Activated CD4-positive, CD25-positive, alpha-beta regulatory T cell treated with anti-CD3 and anti-CD28 coated beads, Interleukin-2, amount 50 U/mL, for 16 hours (primary cell): Measurements from ENCODE around the gene TUNAR.

Experiments used
- DNase-seq: peaks from one replicate; pipeline ENCODE4 v3.0.0-alpha.2; 2020; ENCODE audit warnings: low read depth, low spot score

Gene TUNAR

DNA sequence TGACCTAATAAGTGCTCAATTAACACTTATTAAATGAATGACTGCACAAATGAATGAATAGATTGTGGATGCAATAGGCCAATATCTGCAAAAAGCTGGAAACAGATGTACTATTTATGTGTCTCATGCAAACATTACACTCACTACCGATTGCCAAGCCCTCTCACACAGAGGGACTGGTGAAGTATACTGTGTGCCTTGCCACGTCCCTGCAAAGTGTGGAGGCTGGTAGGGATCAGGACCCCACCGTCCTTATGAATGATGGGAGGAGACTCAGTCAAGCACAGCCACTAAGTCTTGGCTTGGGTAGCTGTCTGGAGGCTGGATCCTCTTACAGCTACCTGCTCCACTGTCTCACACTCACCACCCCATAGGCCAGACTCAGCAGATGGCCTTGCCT, 3.9 kb upstream of the TUNAR start:
- DNase-seq: no peak

GRCh38 chr14:95875831-95876760, 536 bp upstream of the TUNAR start:
- DNase-seq: no peak

DNA sequence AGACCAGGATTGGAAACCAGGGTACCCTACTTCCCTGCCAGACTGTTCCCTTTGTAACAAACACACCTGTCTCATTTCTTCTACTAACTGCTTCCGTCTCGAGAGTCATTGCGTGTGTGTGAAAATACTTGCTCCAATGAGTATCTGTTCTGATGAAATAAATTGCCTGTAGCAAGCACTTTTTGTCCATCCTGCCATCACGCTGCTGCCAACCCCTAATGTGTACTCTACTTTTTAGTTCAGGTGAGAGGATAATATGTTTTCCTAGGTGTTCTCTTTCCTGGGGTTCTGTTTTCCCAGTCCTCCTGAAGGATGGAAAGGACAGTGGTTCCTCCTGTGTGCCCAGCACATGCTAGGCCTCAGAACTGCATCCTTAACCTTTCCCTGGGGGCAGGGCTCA, 1.0 kb downstream of the TUNAR start:
- no peak for DNase-seq

- DNase-seq: no peak
Observed at GRCh38 chr14:95884377-95884776, 7.7 kb downstream of the TUNAR start.

DNA sequence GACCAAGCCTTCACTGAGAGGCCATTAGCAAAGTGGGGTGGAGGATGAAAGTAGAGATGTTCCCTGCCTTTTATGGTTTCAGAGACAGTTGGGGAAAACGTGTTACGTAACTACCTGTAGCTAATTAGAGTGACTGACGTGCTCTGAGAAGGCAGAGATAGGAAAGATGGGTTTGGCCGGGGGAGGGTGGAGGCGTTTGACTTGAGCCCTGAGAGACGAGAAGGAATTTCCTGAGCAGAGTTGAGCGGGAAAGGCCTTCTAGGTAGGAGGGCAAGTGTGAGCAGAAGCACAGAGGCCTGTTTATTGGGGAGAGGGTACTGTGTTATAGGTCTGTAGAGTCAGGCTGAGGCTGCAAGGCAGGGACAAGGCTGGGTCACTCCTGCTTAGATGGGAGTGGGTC, 8.6 kb downstream of the TUNAR start:
- no peak for DNase-seq

GRCh38 chr14:95885866-95886265, 9.2 kb downstream of the TUNAR start:
- no peak for DNase-seq

- DNase-seq: no peak
Observed at GRCh38 chr14:95886366-95887056, 9.9 kb downstream of the TUNAR start.

GRCh38 chr14:95887351-95887750, 10.7 kb downstream of the TUNAR start:
- no peak for DNase-seq

- no peak for DNase-seq
Observed at GRCh38 chr14:95889236-95889979, 12.8 kb downstream of the TUNAR start.

DNA sequence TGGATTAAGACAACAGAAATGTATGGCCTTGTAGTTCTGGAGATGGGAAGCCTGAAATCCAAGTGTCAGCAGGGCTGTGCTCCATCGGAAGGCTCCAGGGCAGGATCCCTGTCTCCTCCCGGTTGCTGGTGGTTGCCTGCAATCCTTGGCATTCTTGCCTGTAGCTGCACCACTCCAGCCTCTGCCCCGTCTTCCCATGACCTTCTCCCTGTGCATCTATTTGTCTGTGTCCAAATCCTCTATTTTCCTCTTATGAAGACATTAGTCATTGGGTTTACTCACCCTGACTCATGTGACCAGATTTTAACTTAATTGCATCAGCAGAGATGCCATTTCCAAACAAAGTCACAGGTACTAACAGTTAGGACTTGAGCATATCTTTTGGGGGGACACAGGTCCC, 15.1 kb downstream of the TUNAR start:
- DNase-seq: no peak

DNA sequence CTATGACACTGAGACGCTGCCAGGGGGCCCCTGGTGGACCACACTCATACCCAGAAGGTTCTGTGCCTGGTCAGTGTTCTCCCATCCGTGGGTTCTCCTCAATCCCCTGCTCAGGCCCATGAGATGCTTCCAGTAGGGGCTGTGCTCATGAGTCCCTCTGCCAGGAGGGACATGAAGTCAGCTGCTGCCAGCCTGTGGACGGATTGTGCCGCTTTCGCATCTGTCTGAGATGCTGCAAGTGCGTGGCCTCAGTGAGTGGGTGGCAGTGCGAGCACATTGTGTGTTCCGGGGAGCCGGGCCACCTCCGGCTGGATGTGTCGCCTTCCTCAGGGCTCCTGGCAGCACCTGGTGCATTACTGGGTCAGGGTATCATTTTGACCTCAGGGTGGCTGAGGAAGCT, 15.5 kb downstream of the TUNAR start:
- no peak for DNase-seq

DNA sequence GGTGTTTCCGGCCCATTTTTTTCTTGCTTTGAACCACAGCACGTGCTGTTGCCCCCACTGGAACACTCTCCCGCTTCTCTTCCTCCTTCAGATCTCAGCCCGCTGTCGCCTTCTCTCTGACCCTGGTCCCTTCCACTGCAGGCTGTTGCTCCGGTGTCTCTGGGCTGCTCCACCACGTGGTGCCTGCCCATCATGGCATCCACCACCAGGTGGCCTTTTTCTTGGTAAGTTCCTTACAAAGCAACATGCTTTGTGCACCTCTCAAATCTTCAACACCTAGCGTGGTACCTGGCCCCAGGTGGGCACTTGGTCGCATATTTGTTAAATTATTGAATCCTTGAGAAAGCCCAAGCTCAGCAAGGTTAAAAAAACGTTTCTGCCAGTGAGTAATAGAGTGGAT, 19.1 kb downstream of the TUNAR start:
- no peak for DNase-seq

- DNase-seq: no peak
Observed at GRCh38 chr14:95896498-95897135, 20.0 kb downstream of the TUNAR start.

- no peak for DNase-seq
Observed at GRCh38 chr14:95897280-95897679, 20.6 kb downstream of the TUNAR start.

DNA sequence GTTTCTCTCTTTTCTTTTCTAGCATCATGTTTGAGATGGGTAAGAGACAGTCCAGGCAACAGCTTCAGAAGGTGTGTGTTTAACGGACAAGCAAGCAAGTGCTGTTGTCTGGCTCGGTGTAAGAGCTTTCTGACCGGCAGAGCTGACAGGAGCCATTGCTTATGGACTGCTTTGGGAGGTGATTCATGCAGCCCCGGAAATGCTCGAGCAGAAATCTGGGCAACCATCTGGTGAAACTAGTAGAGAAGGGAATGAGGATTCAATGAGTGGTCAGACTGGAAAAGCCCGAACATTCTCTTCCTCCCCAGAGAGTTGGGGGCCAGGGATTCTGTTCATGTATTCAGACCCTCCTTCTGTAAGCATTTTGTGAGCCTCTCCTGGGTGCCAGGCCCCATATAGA, 24.4 kb downstream of the TUNAR start:
- no peak for DNase-seq

- no peak for DNase-seq
Observed at GRCh38 chr14:95902273-95902826, 25.7 kb downstream of the TUNAR start.

GRCh38 chr14:95903165-95903564, 26.5 kb downstream of the TUNAR start:
- DNase-seq: no peak

DNA sequence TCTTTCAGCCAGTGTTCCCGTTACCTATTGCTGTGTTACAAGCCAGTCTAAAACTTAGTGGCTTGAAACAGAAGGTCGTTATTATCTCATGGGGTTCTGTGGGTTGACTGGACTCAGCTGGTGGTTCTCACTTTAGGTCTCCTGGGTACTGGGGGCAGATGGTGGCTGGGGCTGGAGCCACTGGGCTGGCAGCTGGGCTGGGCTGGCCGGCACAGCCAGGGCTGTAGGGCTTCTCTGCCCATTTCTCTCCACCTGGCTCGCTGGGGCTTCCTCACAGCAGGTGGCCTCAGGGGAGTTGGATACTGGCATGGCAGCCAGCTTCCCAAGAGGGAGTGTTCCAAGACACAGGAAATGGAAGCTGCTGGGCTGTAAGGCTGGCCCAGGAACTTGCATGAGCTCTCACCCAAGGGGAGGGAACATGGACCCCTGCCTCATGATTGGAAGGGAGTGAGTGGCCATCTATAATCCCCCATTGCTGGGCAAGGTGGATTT, 27.0 kb downstream of the TUNAR start:
- DNase-seq: no peak

- DNase-seq: no peak
Observed at GRCh38 chr14:95906591-95906990, 30.0 kb downstream of the TUNAR start.

GRCh38 chr14:95910628-95911027, 34.0 kb downstream of the TUNAR start:
- DNase-seq: no peak

DNA sequence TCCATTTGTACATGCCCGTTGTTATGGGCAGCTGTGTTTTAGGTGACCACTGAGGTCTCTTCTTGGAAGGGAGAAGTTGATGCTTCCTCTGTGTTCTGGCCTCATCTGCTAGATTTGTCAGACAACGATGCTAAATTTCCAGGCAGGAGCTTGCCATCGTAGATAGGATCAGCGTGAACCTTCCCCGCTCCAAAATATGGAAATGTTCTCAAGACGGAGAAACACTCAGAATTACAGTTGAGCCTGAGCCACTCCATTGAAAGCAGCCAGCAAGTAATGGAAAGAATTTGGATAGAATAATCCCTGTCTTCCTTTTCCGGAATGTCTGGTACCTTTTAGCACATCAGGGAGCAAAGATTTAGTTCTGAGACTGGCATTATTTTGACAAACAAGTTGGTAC, 34.8 kb downstream of the TUNAR start:
- no peak for DNase-seq
